ENCODE data around the gene UGDH.

UGDH gene

DNA sequence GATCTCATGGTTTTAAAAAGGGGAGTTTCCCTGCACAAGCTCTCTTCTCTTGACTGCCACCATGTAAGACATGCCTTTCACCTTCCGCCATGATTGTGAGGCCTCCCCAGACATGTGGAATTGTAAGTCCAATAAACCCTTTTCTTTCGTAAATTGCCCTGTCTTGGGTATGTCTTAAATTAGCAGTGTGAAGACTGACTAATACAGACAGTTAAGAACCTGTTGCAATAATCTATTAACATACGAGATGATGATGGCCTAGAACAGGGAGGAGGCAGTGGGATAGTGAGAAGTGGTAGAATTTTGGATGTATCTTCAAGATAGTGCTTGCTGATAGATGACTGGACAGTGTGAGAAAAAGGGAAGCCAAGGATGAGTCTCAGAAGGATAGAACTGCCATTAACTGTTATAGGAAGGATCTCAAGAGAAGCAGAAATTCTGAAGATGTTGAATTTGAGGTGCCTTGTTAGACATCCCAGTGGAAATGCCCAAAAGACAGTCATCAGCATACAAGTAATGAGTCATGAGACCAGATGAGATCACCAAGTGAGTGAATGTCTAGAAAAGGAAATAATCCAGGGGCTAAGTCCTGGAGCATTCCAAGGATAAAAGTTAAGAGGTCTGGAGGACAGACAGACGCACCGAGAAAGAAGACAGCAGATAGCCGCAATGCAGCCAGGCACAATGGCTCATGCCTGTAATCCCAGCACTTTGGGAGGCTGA lies 38.8 kb upstream of the UGDH start:
- ChIA-PET CTCF (no interaction called here), POLR2A (no interaction called here)
- DNase-seq (ENCODE audit: extremely low spot score) = no peak
- TF ChIP-seq, protein P1, sequence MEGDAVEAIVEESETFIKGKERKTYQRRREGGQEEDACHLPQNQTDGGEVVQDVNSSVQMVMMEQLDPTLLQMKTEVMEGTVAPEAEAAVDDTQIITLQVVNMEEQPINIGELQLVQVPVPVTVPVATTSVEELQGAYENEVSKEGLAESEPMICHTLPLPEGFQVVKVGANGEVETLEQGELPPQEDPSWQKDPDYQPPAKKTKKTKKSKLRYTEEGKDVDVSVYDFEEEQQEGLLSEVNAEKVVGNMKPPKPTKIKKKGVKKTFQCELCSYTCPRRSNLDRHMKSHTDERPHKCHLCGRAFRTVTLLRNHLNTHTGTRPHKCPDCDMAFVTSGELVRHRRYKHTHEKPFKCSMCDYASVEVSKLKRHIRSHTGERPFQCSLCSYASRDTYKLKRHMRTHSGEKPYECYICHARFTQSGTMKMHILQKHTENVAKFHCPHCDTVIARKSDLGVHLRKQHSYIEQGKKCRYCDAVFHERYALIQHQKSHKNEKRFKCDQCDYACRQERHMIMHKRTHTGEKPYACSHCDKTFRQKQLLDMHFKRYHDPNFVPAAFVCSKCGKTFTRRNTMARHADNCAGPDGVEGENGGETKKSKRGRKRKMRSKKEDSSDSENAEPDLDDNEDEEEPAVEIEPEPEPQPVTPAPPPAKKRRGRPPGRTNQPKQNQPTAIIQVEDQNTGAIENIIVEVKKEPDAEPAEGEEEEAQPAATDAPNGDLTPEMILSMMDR (IDR thresholded peaks at IDR 0.05; ENCODE audit: control extremely low read depth, extremely low read depth, low read depth, missing control alignments) = no peak

DNA sequence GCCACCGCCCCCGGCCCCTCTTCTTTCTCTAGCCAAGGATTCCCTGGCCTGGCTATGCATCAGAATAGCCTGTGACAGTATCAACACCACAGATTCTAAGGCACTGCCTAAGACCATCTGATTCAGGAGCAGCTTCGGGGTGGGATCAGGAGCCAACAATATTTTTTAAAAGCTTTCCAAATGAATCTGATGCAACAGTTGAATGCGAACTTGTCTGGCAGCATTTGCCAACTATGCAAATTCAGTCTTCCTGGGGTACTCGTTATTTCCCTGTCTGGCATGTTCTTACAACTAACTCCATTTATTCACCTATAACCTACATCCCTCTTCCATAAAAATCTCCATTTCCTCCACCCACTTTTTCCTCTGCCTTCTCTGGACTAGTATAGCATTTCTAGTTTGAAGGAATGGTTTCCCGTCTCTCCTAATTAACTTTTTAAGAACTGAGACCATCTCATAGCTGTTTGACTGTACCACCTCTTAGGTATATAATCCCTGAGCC lies 36.2 kb upstream of the UGDH start:
- TF ChIP-seq, protein P1 (IDR thresholded peaks at IDR 0.05; ENCODE audit: control extremely low read depth, extremely low read depth, low read depth, missing control alignments) = no peak
- ChIA-PET CTCF (no interaction called here), POLR2A (no interaction called here)
- no peak for DNase-seq (ENCODE audit: extremely low spot score)

GRCh38 chr4:39562792-39563191 lies 35.6 kb upstream of the UGDH start:
- ChIA-PET CTCF (interaction anchor here (1.4 to 2.8 kb wide), 2 partner anchors 16 to 20 kb away, joined by 4 to 12 read pairs; no protein-coding TSS in a partner anchor), POLR2A (no interaction called here)

GRCh38 chr4:39559626-39560025 lies 32.4 kb upstream of the UGDH start:
- no peak for DNase-seq (ENCODE audit: extremely low spot score)
- ChIA-PET CTCF (interaction anchor here (0.9 to 3.2 kb wide), 3 partner anchors 9 to 15 kb away, joined by 4 to 15 read pairs (median 7); no protein-coding TSS in a partner anchor), POLR2A (no interaction called here)
- TF ChIP-seq, protein P1 (IDR thresholded peaks at IDR 0.05; ENCODE audit: control extremely low read depth, extremely low read depth, low read depth, missing control alignments) = no peak

More at GRCh38 chr4:39562792-39563191, 35.6 kb upstream of the UGDH start:
- TF ChIP-seq, protein P1 (IDR thresholded peaks at IDR 0.05; ENCODE audit: control extremely low read depth, extremely low read depth, low read depth, missing control alignments) = no peak
- no peak for DNase-seq (ENCODE audit: extremely low spot score)

GRCh38 chr4:39555472-39555871 lies 28.2 kb upstream of the UGDH start:
- CTCF ChIA-PET = interaction anchor here (1.0 kb wide), 1 partner anchor 23 kb away, joined by 3 read pairs; no protein-coding TSS in a partner anchor
- TF ChIP-seq, protein P1 (IDR thresholded peaks at IDR 0.05; ENCODE audit: control extremely low read depth, extremely low read depth, low read depth, missing control alignments) = no peak
- POLR2A ChIA-PET = no interaction called here
- DNase-seq (ENCODE audit: extremely low spot score) = no peak

DNA sequence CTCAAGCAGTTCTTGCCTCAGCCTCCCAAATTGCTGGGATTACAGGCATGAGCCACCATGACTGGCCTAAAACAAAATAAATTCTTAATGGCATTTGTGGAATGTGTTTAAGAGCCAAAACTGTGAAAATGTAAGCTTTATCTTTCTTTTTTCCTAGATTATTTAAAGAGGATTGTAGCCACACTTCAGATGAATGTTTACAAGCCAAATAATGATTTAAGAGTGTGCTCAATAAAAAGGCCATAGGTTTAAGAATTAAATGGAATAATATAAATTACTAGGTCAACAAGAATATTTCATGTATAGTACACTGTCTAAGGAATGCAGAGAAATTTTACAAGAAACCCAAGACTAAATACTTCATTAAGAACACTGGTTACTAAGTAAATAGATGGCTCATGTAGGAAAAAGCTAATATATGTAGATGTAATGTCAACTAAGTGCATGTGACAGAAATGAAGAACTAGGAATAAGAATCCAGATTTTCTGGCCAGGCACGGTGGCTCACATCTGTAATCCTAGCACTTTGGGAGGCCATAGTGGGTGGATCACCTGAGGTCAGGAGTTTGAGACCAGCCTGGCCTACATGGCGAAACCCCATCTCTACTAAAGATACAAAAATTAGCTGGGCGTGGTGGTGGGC lies 21.3 kb upstream of the UGDH start:
- DNase-seq (ENCODE audit: extremely low spot score) = no peak
- TF ChIP-seq, protein P1 (IDR thresholded peaks at IDR 0.05; ENCODE audit: control extremely low read depth, extremely low read depth, low read depth, missing control alignments) = no peak
- ChIA-PET POLR2A (no interaction called here), CTCF (interaction anchor here (1.2 kb wide), 1 partner anchor 10 kb away, joined by 4 read pairs; no protein-coding TSS in a partner anchor)

Measured in GM10248 (cell line).